AG04450 (cell line): Measurements from ENCODE around the gene LMOD3. TPM values are rescaled to one million over a fixed set of nuclear protein-coding genes. Genes with fewer than 3 reads are reported as not detected.

ENCODE experiments used
- CTCF ChIA-PET: fragments of 300-600, 350-600 bp; formaldehyde crosslinking; extraction: SDS; loops from one replicate; lab custom pipeline; 2022; ENCODE audit warnings: antibody characterized with exemption, inconsistent platforms; lab: Charles Lee
- POLR2A ChIA-PET: fragments of 350-600 bp; formaldehyde crosslinking; extraction: SDS; loops from one replicate; lab custom pipeline; 2021; ENCODE audit warnings: antibody characterized with exemption, inconsistent platforms; lab: Yijun Ruan, JAX
- DNase-seq: peaks from one replicate; pipeline ENCODE4 v3.0.0-alpha.2; 2011; ENCODE audit warnings: low read depth, low spot score
- H3K27ac ChIP-seq: one replicate; pipeline ENCODE4 v1.5.1; 2012; ENCODE audit warnings: low read depth, low read length, control low read depth
- H3K27me3 ChIP-seq: one replicate; pipeline ENCODE4 v1.6.0; 2012; ENCODE audit warnings: low read length; ENCODE audit not compliant: control insufficient read depth, insufficient read depth
- H3K4me3 ChIP-seq: 2 replicates; pipeline ENCODE4 v1.5.1; 2011; ENCODE audit warnings: mild to moderate bottlenecking, low read depth, low read length, control low read depth
- H3K9me3 ChIP-seq: 2 replicates; pipeline ENCODE4 v1.5.1; 2012; ENCODE audit warnings: low read length; ENCODE audit not compliant: control insufficient read depth, insufficient read depth
- CTCF ChIP-seq: IDR thresholded peaks from 2 replicates; pipeline ENCODE4 v1.5.1; 2011; ENCODE audit warnings: low read depth, low read length, control low read depth, inconsistent platforms
- polyA plus RNA-seq: library from polyadenylated mRNA; depleted of rRNA; stranded (reverse); fragments of >200 nt; gene quantifications from 2 replicates; pipeline ENCODE4 v1.2.3, GENCODE V29; 2011

Gene LMOD3
- polyA plus RNA-seq, 1 experiment = not detected

- peaks cover 2% of the 10 kb centered on the region for H3K27me3 ChIP-seq
- no peak overlapping the region for H3K27ac ChIP-seq
- no peak overlapping the region for H3K4me3 ChIP-seq
- ChIA-PET POLR2A (no interaction called here), CTCF (interaction anchor here (0.6 to 7.3 kb wide), 6 partner anchors 13 to 551 kb away, joined by 4 to 98 read pairs (median 17); no protein-coding TSS in a partner anchor)
- DNase-seq = no peak
- H3K9me3 ChIP-seq = no peaks in the 10 kb centered on the region
- TF ChIP-seq CTCF = no peak
Observed at GRCh38 chr3:69118555-69118954, 3.8 kb downstream of the LMOD3 start.

DNA sequence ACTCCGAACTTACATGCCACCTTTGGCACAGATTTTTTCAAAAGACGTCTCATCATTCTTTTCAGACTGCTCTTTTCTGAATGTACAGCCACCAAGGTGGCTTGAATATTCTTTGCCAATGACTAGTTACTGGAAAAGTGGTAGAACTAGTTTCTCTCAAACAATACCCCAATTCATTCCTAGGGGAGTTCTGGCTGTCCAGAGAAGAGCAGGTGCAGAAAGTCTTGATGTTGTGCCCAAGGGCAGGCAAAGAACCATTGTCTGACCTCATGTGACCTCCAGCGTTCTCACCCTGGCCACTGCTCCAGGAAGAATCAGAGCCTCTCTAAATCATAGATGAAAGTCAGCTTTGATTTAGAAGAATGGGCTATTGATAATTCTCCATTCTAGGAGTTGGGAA, 5.5 kb downstream of the LMOD3 start:
- no peak overlapping the region for H3K27ac ChIP-seq
- CTCF ChIA-PET = interaction anchor here (1.1 to 7.3 kb wide), 3 partner anchors 9 to 189 kb away, joined by 3 to 98 read pairs (median 4); no protein-coding TSS in a partner anchor
- no peak for TF ChIP-seq CTCF
- no peak for DNase-seq
- H3K4me3 ChIP-seq = no peak overlapping the region
- H3K27me3 ChIP-seq = no peaks in the 10 kb centered on the region
- no peaks in the 10 kb centered on the region for H3K9me3 ChIP-seq
- POLR2A ChIA-PET = no interaction called here

- Histone ChIP-seq H3K9me3 (no peaks in the 10 kb centered on the region), H3K27me3 (no peaks in the 10 kb centered on the region), H3K4me3 (no peak overlapping the region), H3K27ac (no peak overlapping the region)
- CTCF ChIA-PET = interaction anchor here (0.9 to 1.6 kb wide), 2 partner anchors 11 to 190 kb away, joined by 3 to 5 read pairs; no protein-coding TSS in a partner anchor
- TF ChIP-seq CTCF = no peak
- DNase-seq = no peak
- POLR2A ChIA-PET = no interaction called here
Observed at GRCh38 chr3:69116162-69116561, 6.2 kb downstream of the LMOD3 start.

DNA sequence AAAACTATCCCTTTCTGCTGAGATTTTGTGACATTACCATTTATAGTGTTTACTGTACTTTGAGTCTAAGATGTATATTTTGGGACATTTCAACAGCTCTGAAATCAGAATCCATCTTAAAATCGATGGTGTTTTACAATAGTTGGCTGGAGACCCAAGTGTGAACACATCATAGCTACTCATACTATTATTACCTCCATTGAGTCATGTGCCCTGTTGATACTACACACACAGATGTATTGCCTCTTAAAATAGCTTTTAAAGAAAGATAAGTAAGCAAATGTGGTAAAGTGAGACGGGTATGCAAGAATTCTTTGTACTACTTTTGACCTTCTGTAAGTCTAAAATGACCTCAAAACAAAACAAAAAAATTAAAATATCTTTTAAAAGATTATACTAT, 6.7 kb downstream of the LMOD3 start:
- H3K4me3 ChIP-seq = no peak overlapping the region
- H3K27me3 ChIP-seq = no peaks in the 10 kb centered on the region
- ChIA-PET CTCF (interaction anchor here (0.9 to 1.6 kb wide), 2 partner anchors 11 to 190 kb away, joined by 3 to 5 read pairs; no protein-coding TSS in a partner anchor), POLR2A (interaction anchor here (0.7 kb wide), 1 partner anchor 191 kb away, joined by 3 read pairs; no protein-coding TSS in a partner anchor)
- no peak overlapping the region for H3K27ac ChIP-seq
- H3K9me3 ChIP-seq = no peaks in the 10 kb centered on the region
- DNase-seq = peak; percentile 33
- no peak for TF ChIP-seq CTCF

GRCh38 chr3:69113536-69113935, 8.9 kb downstream of the LMOD3 start:
- Histone ChIP-seq H3K27ac (no peak overlapping the region), H3K9me3 (no peaks in the 10 kb centered on the region), H3K27me3 (no peaks in the 10 kb centered on the region), H3K4me3 (no peak overlapping the region)
- ChIA-PET CTCF (interaction anchor here (0.7 to 0.8 kb wide), 2 partner anchors 7 to 193 kb away, joined by 3 read pairs; no protein-coding TSS in a partner anchor), POLR2A (no interaction called here)
- TF ChIP-seq CTCF = no peak
- no peak for DNase-seq
